ENCODE measurements around the gene CLDN17.

Gene CLDN17

GRCh38 chr21:30166705-30167104 is at the start of gene CLDN17:
TSS of gene CLDN17 (minus strand) at chr21:30166805. CDS start at chr21:30166617, 188 bp downstream.
- no peak for DNase-seq

- DNase-seq, result no peak
Measured at GRCh38 chr21:30216041-30216723, 49.6 kb upstream of the CLDN17 start, which contains the start of gene CLDN8. TSS of gene CLDN8 (minus strand) at chr21:30216097. CDS start at chr21:30215925, 172 bp downstream.

- no peak for DNase-seq
Measured at GRCh38 chr21:30211071-30211470, 44.5 kb upstream of the CLDN17 start.

- DNase-seq, result no peak
Measured at GRCh38 chr21:30209601-30210000, 43.0 kb upstream of the CLDN17 start.

- no peak for DNase-seq
Measured at GRCh38 chr21:30207252-30207579, 40.6 kb upstream of the CLDN17 start.

GRCh38 chr21:30206551-30207251 is 40.1 kb upstream of the CLDN17 start:
- no peak for DNase-seq

GRCh38 chr21:30200000-30200399 is 33.4 kb upstream of the CLDN17 start:
- no peak for DNase-seq

- DNase-seq, result no peak
Measured at GRCh38 chr21:30194701-30195299, 28.2 kb upstream of the CLDN17 start.

- DNase-seq, result no peak
Measured at GRCh38 chr21:30193201-30193600, 26.6 kb upstream of the CLDN17 start.

GRCh38 chr21:30190554-30190953 is 23.9 kb upstream of the CLDN17 start:
- DNase-seq, result no peak

GRCh38 chr21:30189773-30190172 is 23.2 kb upstream of the CLDN17 start:
- no peak for DNase-seq

GRCh38 chr21:30186242-30186641 is 19.6 kb upstream of the CLDN17 start:
- DNase-seq, result no peak

GRCh38 chr21:30168086-30168485 is 1.5 kb upstream of the CLDN17 start:
- no peak for DNase-seq

GRCh38 chr21:30166171-30166570 is 434 bp downstream of the CLDN17 start:
- DNase-seq, result no peak

GRCh38 chr21:30164796-30165195 is 1.8 kb downstream of the CLDN17 start:
- DNase-seq, result no peak

- DNase-seq, result no peak
Measured at GRCh38 chr21:30153697-30154340, 12.8 kb downstream of the CLDN17 start.

GRCh38 chr21:30152792-30153191 is 13.8 kb downstream of the CLDN17 start:
- DNase-seq, result no peak

- DNase-seq, result no peak
Measured at GRCh38 chr21:30148906-30149305, 17.7 kb downstream of the CLDN17 start.

- no peak for DNase-seq
Measured at GRCh38 chr21:30146558-30147282, 19.9 kb downstream of the CLDN17 start.

- no peak for DNase-seq
Measured at GRCh38 chr21:30138483-30138882, 28.1 kb downstream of the CLDN17 start.

- DNase-seq, result no peak
Measured at GRCh38 chr21:30129246-30129645, 37.4 kb downstream of the CLDN17 start.

GRCh38 chr21:30126576-30126975 is 40.0 kb downstream of the CLDN17 start:
- no peak for DNase-seq

GRCh38 chr21:30117631-30118030 is 49.0 kb downstream of the CLDN17 start:
- no peak for DNase-seq
